Measurements from ENCODE around the gene VPS13D. TPM values are rescaled to one million over a fixed set of nuclear protein-coding genes. Genes with fewer than 3 reads are reported as not detected.

VPS13D gene
- total and polyA plus RNA-seq, 2 donors from 2014 or later, result 19.4 to 75.8 TPM

GRCh38 chr1:12487520-12487919 lies 257.7 kb downstream of the VPS13D start:
- DNase-seq (peak in 2 of 5 donors; percentile 56 to 68), FAIRE-seq (no peak)
- Histone ChIP-seq H3K36me3 (ENCODE audit: control insufficient read depth in 2 of 3, insufficient read depth in 3 of 3, low read length in 3 of 3) (no peaks in the 10 kb centered on the region), H3K27ac (ENCODE audit: low read depth in 2 of 2, low read length in 2 of 2) (no peak overlapping the region), H3K4me3 (ENCODE audit: low read length in 3 of 3) (no peak overlapping the region), H3K9me3 (ENCODE audit: control insufficient read depth in 2 of 3, insufficient read depth in 1 of 3, low read length in 3 of 3) (no peaks in the 10 kb centered on the region), H3K4me1 (ENCODE audit: control insufficient read depth in 2 of 3, insufficient read depth in 2 of 3, low read depth in 1 of 3, low read length in 3 of 3) (peaks cover 7 to 23% (median 19%) of the 10 kb centered on the region in 3 donors), H3K9ac (ENCODE audit: low read length in 3 of 3) (no peak overlapping the region), H3K27me3 (ENCODE audit: control insufficient read depth, insufficient read depth, low read length) (no peaks in the 10 kb centered on the region)
- TF ChIP-seq CTCF (IDR thresholded peaks at IDR 0.05; ENCODE audit: borderline replicate concordance, extremely low read depth, insufficient read depth), result no peak
- intact Hi-C loops (cut with DNase I), result no loop called here

GRCh38 chr1:12488666-12489354 lies 259.0 kb downstream of the VPS13D start:
- intact Hi-C loops (cut with DNase I), result no loop called here
- Histone ChIP-seq H3K27ac (ENCODE audit: low read depth in 2 of 2, low read length in 2 of 2) (no peak overlapping the region), H3K9me3 (ENCODE audit: control insufficient read depth in 2 of 3, insufficient read depth in 1 of 3, low read length in 3 of 3) (no peaks in the 10 kb centered on the region), H3K36me3 (ENCODE audit: control insufficient read depth in 2 of 3, insufficient read depth in 3 of 3, low read length in 3 of 3) (no peaks in the 10 kb centered on the region), H3K27me3 (ENCODE audit: control insufficient read depth, insufficient read depth, low read length) (no peaks in the 10 kb centered on the region), H3K4me3 (ENCODE audit: low read length in 3 of 3) (no peak overlapping the region), H3K4me1 (ENCODE audit: control insufficient read depth in 2 of 3, insufficient read depth in 2 of 3, low read depth in 1 of 3, low read length in 3 of 3) (peaks cover 7 to 23% (median 19%) of the 10 kb centered on the region in 3 donors), H3K9ac (ENCODE audit: low read length in 3 of 3) (no peak overlapping the region)
- TF ChIP-seq CTCF (IDR thresholded peaks at IDR 0.05; ENCODE audit: borderline replicate concordance, extremely low read depth, insufficient read depth), result no peak
- FAIRE-seq (no peak), DNase-seq (peak in 1 of 5 donors; percentile 13)

GRCh38 chr1:12490532-12491142 lies 260.8 kb downstream of the VPS13D start:
- FAIRE-seq (no peak), DNase-seq (peak in 1 of 5 donors; percentile 27)
- H3K27ac ChIP-seq (ENCODE audit: low read depth in 2 of 2, low read length in 2 of 2), result no peak overlapping the region
- peaks cover 3 to 17% (median 16%) of the 10 kb centered on the region in 3 donors for H3K4me1 ChIP-seq (ENCODE audit: control insufficient read depth in 2 of 3, insufficient read depth in 2 of 3, low read depth in 1 of 3, low read length in 3 of 3)
- TF ChIP-seq CTCF (IDR thresholded peaks at IDR 0.05; ENCODE audit: borderline replicate concordance, extremely low read depth, insufficient read depth), result no peak
- no peaks in the 10 kb centered on the region for H3K27me3 ChIP-seq (ENCODE audit: control insufficient read depth, insufficient read depth, low read length)
- H3K9ac ChIP-seq (ENCODE audit: low read length in 3 of 3), result no peak overlapping the region
- no peaks in the 10 kb centered on the region for H3K36me3 ChIP-seq (ENCODE audit: control insufficient read depth in 2 of 3, insufficient read depth in 3 of 3, low read length in 3 of 3)
- intact Hi-C loops (cut with DNase I), result no loop called here
- no peak overlapping the region for H3K4me3 ChIP-seq (ENCODE audit: low read length in 3 of 3)
- no peaks in the 10 kb centered on the region for H3K9me3 ChIP-seq (ENCODE audit: control insufficient read depth in 2 of 3, insufficient read depth in 1 of 3, low read length in 3 of 3)

Measured in kidney (tissue), 14 donors.